CD8-positive, alpha-beta memory T cell (primary cell): ENCODE data around the gene IL18. TPM values are rescaled to one million over a fixed set of nuclear protein-coding genes. Genes with fewer than 3 reads are reported as not detected.
"Not testable (repeated sequence)": the region's sequence is repeated elsewhere in the genome, so short reads cannot be mapped to it uniquely, and the experiment has no call there.

Source experiments
- CTCF ChIA-PET: fragments of 350-600 bp; sonication (Branson Sonifier 250); formaldehyde crosslinking; loops from one replicate; lab custom pipeline; 2021; ENCODE audit warnings: antibody characterized with exemption; lab: Charles Lee
- POLR2A ChIA-PET: fragments of 350-600 bp; sonication (Branson Sonifier 250); formaldehyde crosslinking; loops from one replicate; lab custom pipeline; 2021; ENCODE audit warnings: antibody characterized with exemption; lab: Charles Lee
- DNase-seq, 5 donors: peaks; one replicate each; pipeline versions ENCODE4 v3.0.0 to v3.0.0-alpha.2; 2020 to 2022; ENCODE audit warnings: mixed read lengths in 1 of 5
- H3K27ac ChIP-seq: one replicate; pipeline ENCODE4 v1.7.0; 2013; ENCODE audit warnings: low read depth, mild to moderate bottlenecking, low read length, moderate library complexity
- H3K27me3 ChIP-seq: 2 replicates; pipeline ENCODE4 v1.7.0; 2013; ENCODE audit warnings: low read length, mild to moderate bottlenecking; ENCODE audit not compliant: insufficient read depth, poor library complexity, severe bottlenecking
- H3K36me3 ChIP-seq: 2 replicates; pipeline ENCODE4 v1.7.0; 2013; ENCODE audit warnings: mild to moderate bottlenecking, low read length, moderate library complexity; ENCODE audit not compliant: insufficient read depth
- H3K4me1 ChIP-seq: 2 replicates; pipeline ENCODE4 v1.7.0; 2013; ENCODE audit warnings: mild to moderate bottlenecking, low read length, moderate library complexity; ENCODE audit not compliant: insufficient read depth
- H3K4me3 ChIP-seq: 2 replicates; pipeline ENCODE4 v1.7.0; 2013; ENCODE audit warnings: mild to moderate bottlenecking, low read length
- H3K9me3 ChIP-seq: 2 replicates; pipeline ENCODE4 v1.7.0; 2013; ENCODE audit warnings: mild to moderate bottlenecking, low read length
- H3K27ac Mint-ChIP-seq, 8 donors: one replicate each; pipeline ENCODE4 v1.8.0; 2020 to 2021; ENCODE audit warnings: mixed read lengths in 8 of 8, mild to moderate bottlenecking in 6 of 8, inconsistent platforms in 3 of 8, moderate library complexity in 3 of 8
- H3K27me3 Mint-ChIP-seq, 2 donors: one replicate each; pipeline ENCODE4 v1.8.0; 2020 to 2021; ENCODE audit warnings: mixed read lengths in 2 of 2, mild to moderate bottlenecking in 1 of 2, moderate library complexity in 1 of 2
- H3K36me3 Mint-ChIP-seq, 3 donors: one replicate each; pipeline ENCODE4 v1.8.0; 2020 to 2021; ENCODE audit warnings: mixed read lengths in 3 of 3, inconsistent platforms in 1 of 3, mild to moderate bottlenecking in 1 of 3
- H3K4me1 Mint-ChIP-seq, 3 donors: one replicate each; pipeline ENCODE4 v1.8.0; 2020 to 2021; ENCODE audit warnings: mixed read lengths in 3 of 3, inconsistent platforms in 1 of 3, mild to moderate bottlenecking in 1 of 3
- H3K4me3 Mint-ChIP-seq, 7 donors: one replicate each; pipeline ENCODE4 v1.8.0; 2020 to 2021; ENCODE audit warnings: mixed read lengths in 7 of 7, mild to moderate bottlenecking in 6 of 7, moderate library complexity in 4 of 7, inconsistent platforms in 2 of 7
- H3K9me3 Mint-ChIP-seq, 5 donors: one replicate each; pipeline ENCODE4 v1.8.0; 2020 to 2022; ENCODE audit warnings: mixed read lengths in 5 of 5, mild to moderate bottlenecking in 3 of 5, moderate library complexity in 2 of 5, inconsistent platforms in 1 of 5
- polyA plus RNA-seq: library from polyadenylated mRNA; unstranded; fragments of 300-500 nt; fragmentation: Illumina TruSeq; gene quantifications from one replicate; pipeline ENCODE4 v1.2.3, GENCODE V29; 2021
- total RNA-seq, 2 experiments: library from RNA; stranded (reverse); gene quantifications; one replicate each; pipeline ENCODE4 v1.2.3, GENCODE V29; 2021

Gene IL18
- total and polyA plus RNA-seq, 3 experiments from 2014 or later = not detected

DNA sequence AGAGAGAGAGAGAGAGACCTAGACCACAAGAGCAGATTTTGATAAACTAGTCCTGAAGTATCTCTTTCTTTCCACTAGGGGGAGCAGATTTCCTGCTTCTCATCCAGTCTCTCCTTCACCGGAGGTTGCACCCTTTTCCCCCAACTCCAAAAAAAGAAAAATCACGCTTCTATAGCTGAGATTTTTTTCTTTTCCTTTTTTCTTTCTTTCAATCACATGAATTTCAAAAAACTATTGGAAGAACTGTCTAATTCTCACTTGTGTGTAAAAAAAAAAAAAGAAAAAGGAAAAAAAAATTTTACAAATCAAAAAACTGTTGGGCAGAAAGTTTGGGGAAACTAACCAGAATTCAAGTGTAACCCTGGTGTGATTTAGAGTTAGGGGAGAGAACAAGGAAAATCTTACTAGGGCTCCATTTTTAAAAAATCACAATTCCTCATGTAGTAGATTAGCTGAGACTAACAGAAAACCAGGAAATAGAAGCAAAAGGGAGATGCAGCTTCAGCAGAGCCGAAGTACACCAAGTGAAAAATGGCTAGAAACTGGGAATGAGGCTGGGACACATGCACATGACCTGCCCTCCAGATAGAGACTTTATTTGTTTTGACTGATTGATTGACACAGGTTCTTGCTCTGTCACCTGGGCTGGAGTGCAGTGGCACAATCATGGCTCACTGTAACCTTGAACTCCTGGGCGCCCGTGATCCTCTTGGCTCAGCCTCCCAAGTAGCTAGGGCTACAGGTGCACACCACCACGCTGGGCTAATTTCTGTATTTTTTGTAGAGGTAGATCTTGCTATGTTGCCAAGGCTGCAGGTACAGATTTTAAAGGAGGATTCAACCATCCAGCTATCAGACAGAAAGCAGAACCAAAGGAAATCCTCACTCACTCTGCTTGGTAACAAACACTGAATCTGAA is 50.1 kb downstream of the IL18 start:
- H3K27ac ChIP-seq = no peak overlapping the region
- CTCF ChIA-PET = interaction anchor here (0.7 to 3.2 kb wide), 15 partner anchors 9 to 431 kb away, joined by 3 to 19 read pairs (median 4); partner anchors contain the start of genes SDHD and TIMM8B
- no peaks in the 10 kb centered on the region for H3K9me3 ChIP-seq
- H3K36me3 ChIP-seq = no peaks in the 10 kb centered on the region
- H3K4me1 ChIP-seq = no peaks in the 10 kb centered on the region
- DNase-seq = peak in 2 of 5 donors; percentile 33 to 41
- no peak overlapping the region for H3K27ac Mint-ChIP-seq
- no peak overlapping the region for H3K4me3 Mint-ChIP-seq
- H3K4me3 ChIP-seq = no peak overlapping the region
- POLR2A ChIA-PET = no interaction called here
- peaks cover 0 to 3% of the 10 kb centered on the region in 2 donors for H3K27me3 Mint-ChIP-seq
- H3K36me3 Mint-ChIP-seq = peaks cover 0 to 4% (median 2%) of the 10 kb centered on the region in 3 donors
- no peaks in the 10 kb centered on the region for H3K9me3 Mint-ChIP-seq
- H3K27me3 ChIP-seq = no peaks in the 10 kb centered on the region
- H3K4me1 Mint-ChIP-seq = peaks cover 3 to 6% (median 6%) of the 10 kb centered on the region in 3 donors

- CTCF ChIA-PET = no interaction called here
- H3K27me3 Mint-ChIP-seq = no peaks in the 10 kb centered on the region
- no peak overlapping the region for H3K27ac ChIP-seq
These were observed 57.8 kb downstream of the IL18 start for GRCh38 chr11:112106070-112106469.

GRCh38 chr11:112103446-112103845 is 60.4 kb downstream of the IL18 start:
- CTCF ChIA-PET = interaction anchor here (3.6 kb wide), 1 partner anchor 10 kb away, joined by 15 read pairs; no protein-coding TSS in a partner anchor
- Mint-ChIP-seq H3K27ac (no peak overlapping the region), H3K9me3 (no peaks in the 10 kb centered on the region)

More at GRCh38 chr11:112106070-112106469, 57.8 kb downstream of the IL18 start:
- H3K4me1 ChIP-seq = no peaks in the 10 kb centered on the region
- H3K9me3 Mint-ChIP-seq = no peaks in the 10 kb centered on the region
- H3K36me3 Mint-ChIP-seq = peaks cover 0 to 8% (median 2%) of the 10 kb centered on the region in 3 donors
- no peaks in the 10 kb centered on the region for H3K4me1 Mint-ChIP-seq
- POLR2A ChIA-PET = no interaction called here
- no peaks in the 10 kb centered on the region for H3K9me3 ChIP-seq
- no peak overlapping the region for H3K4me3 ChIP-seq
- H3K27me3 ChIP-seq = no peaks in the 10 kb centered on the region
- DNase-seq = no peak
- no peak overlapping the region for H3K4me3 Mint-ChIP-seq
- H3K27ac Mint-ChIP-seq = no peak overlapping the region
- no peaks in the 10 kb centered on the region for H3K36me3 ChIP-seq

DNA sequence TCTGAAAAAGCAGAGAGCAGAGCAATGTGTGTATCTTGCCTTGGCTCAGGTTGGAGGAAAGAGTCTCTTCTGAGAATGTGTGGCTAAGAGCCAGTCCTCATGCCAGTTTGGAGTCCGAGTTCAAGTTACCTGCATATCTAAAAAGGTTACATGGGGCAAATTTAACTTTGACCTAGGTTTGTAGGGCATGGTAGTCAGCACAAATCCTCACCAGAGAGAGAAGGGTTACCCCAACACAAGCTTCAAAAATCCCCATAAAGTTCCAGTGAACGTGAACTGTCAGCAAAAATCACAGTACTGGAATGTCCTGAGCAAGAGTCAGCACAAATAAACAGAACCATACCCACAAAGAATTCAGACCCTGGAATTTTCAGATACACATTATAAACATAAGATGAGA is 63.4 kb downstream of the IL18 start:
- CTCF ChIA-PET = no interaction called here
- no peak for DNase-seq
- POLR2A ChIA-PET = no interaction called here
- H3K4me1 Mint-ChIP-seq = peaks cover 0 to 6% (median 0%) of the 10 kb centered on the region in 3 donors
- H3K4me3 ChIP-seq = no peak overlapping the region
- no peaks in the 10 kb centered on the region for H3K4me1 ChIP-seq
- no peaks in the 10 kb centered on the region for H3K36me3 ChIP-seq
- no peak overlapping the region for H3K27ac ChIP-seq
- no peaks in the 10 kb centered on the region for H3K9me3 ChIP-seq
- no peaks in the 10 kb centered on the region for H3K9me3 Mint-ChIP-seq
- H3K36me3 Mint-ChIP-seq = peaks cover 0 to 32% (median 10%) of the 10 kb centered on the region in 3 donors
- no peaks in the 10 kb centered on the region for H3K27me3 ChIP-seq
- H3K27ac Mint-ChIP-seq = no peak overlapping the region
- H3K27me3 Mint-ChIP-seq = no peaks in the 10 kb centered on the region
- H3K4me3 Mint-ChIP-seq = no peak overlapping the region

More at GRCh38 chr11:112103446-112103845, 60.4 kb downstream of the IL18 start:
- DNase-seq = no peak
- no peaks in the 10 kb centered on the region for H3K4me1 Mint-ChIP-seq
- H3K27ac ChIP-seq = no peak overlapping the region
- no peaks in the 10 kb centered on the region for H3K36me3 ChIP-seq
- H3K9me3 ChIP-seq = no peaks in the 10 kb centered on the region
- no peak overlapping the region for H3K4me3 ChIP-seq
- H3K4me1 ChIP-seq = no peaks in the 10 kb centered on the region
- H3K4me3 Mint-ChIP-seq = no peak overlapping the region
- no peaks in the 10 kb centered on the region for H3K27me3 Mint-ChIP-seq
- peaks cover 0 to 17% (median 4%) of the 10 kb centered on the region in 3 donors for H3K36me3 Mint-ChIP-seq
- no peaks in the 10 kb centered on the region for H3K27me3 ChIP-seq
- POLR2A ChIA-PET = no interaction called here

DNA sequence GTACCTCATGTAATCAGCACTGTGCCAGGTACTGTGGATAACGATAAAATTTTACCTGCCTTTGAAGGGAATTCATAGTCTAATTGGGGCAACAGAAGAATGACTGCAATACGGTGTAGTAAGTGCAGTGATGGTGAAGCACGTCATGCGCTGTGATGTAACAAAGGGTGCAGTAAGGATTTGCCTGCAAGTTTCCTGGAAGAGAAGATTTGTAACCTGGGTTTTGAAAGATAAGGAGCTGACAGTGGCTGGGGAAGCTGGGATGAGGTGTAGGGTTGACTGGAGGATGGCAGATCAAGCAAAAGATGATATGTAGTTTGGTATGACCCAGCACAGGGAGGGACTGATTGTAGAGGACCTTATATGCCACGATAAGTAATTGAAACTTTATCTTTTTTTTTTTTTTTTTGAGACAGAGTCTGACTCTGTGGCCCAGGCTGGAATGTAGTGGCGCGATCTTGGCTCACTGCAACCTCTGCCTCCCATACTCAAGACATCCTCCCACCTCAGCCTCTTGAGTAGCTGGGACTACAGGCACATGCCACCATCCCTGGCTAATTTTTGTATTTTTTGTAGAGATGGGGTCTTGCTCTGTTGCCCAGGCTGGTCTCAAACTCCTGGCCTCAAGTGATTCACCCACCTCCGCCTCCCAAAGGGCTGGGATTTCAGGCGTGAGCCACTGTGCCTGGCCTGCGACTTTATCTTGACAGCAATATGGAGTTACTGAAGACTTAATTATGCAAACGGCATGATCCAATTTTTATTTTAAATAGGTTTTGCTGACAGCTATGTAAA is 66.0 kb downstream of the IL18 start:
- H3K4me1 ChIP-seq = no peaks in the 10 kb centered on the region
- H3K27ac ChIP-seq = no peak overlapping the region
- peaks cover 0 to 50% (median 15%) of the 10 kb centered on the region in 3 donors for H3K36me3 Mint-ChIP-seq
- POLR2A ChIA-PET = no interaction called here
- CTCF ChIA-PET = no interaction called here
- H3K36me3 ChIP-seq = peaks cover 3% of the 10 kb centered on the region
- no peaks in the 10 kb centered on the region for H3K9me3 Mint-ChIP-seq
- H3K4me1 Mint-ChIP-seq = peaks cover 0 to 10% (median 0%) of the 10 kb centered on the region in 3 donors
- H3K4me3 ChIP-seq = no peak overlapping the region
- no peaks in the 10 kb centered on the region for H3K9me3 ChIP-seq
- peak overlapping the region in 1 of 8 donors; percentile 34 for H3K27ac Mint-ChIP-seq
- H3K4me3 Mint-ChIP-seq = no peak overlapping the region
- DNase-seq = no peak
- no peaks in the 10 kb centered on the region for H3K27me3 ChIP-seq
- no peaks in the 10 kb centered on the region for H3K27me3 Mint-ChIP-seq

- Mint-ChIP-seq H3K4me1 (peaks cover 4 to 15% (median 9%) of the 10 kb centered on the region in 3 donors), H3K9me3 (no peaks in the 10 kb centered on the region)
- POLR2A ChIA-PET = no interaction called here
These were observed 67.7 kb downstream of the IL18 start for GRCh38 chr11:112096194-112096593.

GRCh38 chr11:112095302-112095701 is 68.6 kb downstream of the IL18 start:
- H3K4me1 ChIP-seq, H3K27me3 Mint-ChIP-seq, H3K27me3 ChIP-seq, H3K9me3 ChIP-seq, H3K4me3 Mint-ChIP-seq, H3K4me3 ChIP-seq, H3K9me3 Mint-ChIP-seq, H3K27ac ChIP-seq, POLR2A ChIA-PET, DNase-seq, H3K27ac Mint-ChIP-seq, CTCF ChIA-PET: not testable (repeated sequence)
- Mint-ChIP-seq H3K36me3 (peaks cover 18 to 71% (median 25%) of the 10 kb centered on the region in 3 donors), H3K4me1 (peaks cover 5 to 21% (median 15%) of the 10 kb centered on the region in 3 donors)
- peaks cover 21% of the 10 kb centered on the region for H3K36me3 ChIP-seq

More at GRCh38 chr11:112096194-112096593, 67.7 kb downstream of the IL18 start:
- Histone ChIP-seq H3K27me3 (no peaks in the 10 kb centered on the region), H3K36me3 (peaks cover 17% of the 10 kb centered on the region), H3K4me1 (no peaks in the 10 kb centered on the region), H3K4me3 (no peak overlapping the region), H3K9me3 (no peaks in the 10 kb centered on the region), H3K27ac (no peak overlapping the region)
- H3K4me3 Mint-ChIP-seq = no peak overlapping the region
- DNase-seq = no peak
- no peak overlapping the region for H3K27ac Mint-ChIP-seq
- CTCF ChIA-PET = interaction anchor here (1.1 kb wide), 1 partner anchor 17 kb away, joined by 3 read pairs; no protein-coding TSS in a partner anchor
- no peaks in the 10 kb centered on the region for H3K27me3 Mint-ChIP-seq
- H3K36me3 Mint-ChIP-seq = peaks cover 16 to 66% (median 22%) of the 10 kb centered on the region in 3 donors
